CD4-positive, alpha-beta T cell treated with Interleukin-21 for 1 hour (primary cell): ENCODE results near the gene CERS6.

Source experiments
- DNase-seq: peaks from one replicate; pipeline ENCODE4 v3.0.0-alpha.2; 2020

CERS6 gene

GRCh38 chr2:168574856-168575630 is 119.0 kb downstream of the CERS6 start:
- no peak for DNase-seq

- DNase-seq, result no peak
Measured at GRCh38 chr2:168577885-168578284, 121.8 kb downstream of the CERS6 start.

GRCh38 chr2:168583064-168583709 is 127.1 kb downstream of the CERS6 start:
- no peak for DNase-seq

GRCh38 chr2:168583710-168584521 is 127.8 kb downstream of the CERS6 start:
- no peak for DNase-seq

- DNase-seq, result no peak
Measured at GRCh38 chr2:168584911-168585310, 128.8 kb downstream of the CERS6 start.

- DNase-seq, result no peak
Measured at GRCh38 chr2:168585700-168586099, 129.6 kb downstream of the CERS6 start.

GRCh38 chr2:168587307-168587706 is 131.2 kb downstream of the CERS6 start:
- no peak for DNase-seq

GRCh38 chr2:168589236-168590211 is 133.5 kb downstream of the CERS6 start:
- no peak for DNase-seq

- no peak for DNase-seq
Measured at GRCh38 chr2:168592181-168592831, 136.2 kb downstream of the CERS6 start.

GRCh38 chr2:168593713-168594112 is 137.6 kb downstream of the CERS6 start:
- no peak for DNase-seq

- no peak for DNase-seq
Measured at GRCh38 chr2:168594778-168595177, 138.7 kb downstream of the CERS6 start.

- no peak for DNase-seq
Measured at GRCh38 chr2:168596881-168597655, 141.0 kb downstream of the CERS6 start.

- DNase-seq, result no peak
Measured at GRCh38 chr2:168599738-168600137, 143.7 kb downstream of the CERS6 start.

GRCh38 chr2:168600949-168601348 is 144.9 kb downstream of the CERS6 start:
- no peak for DNase-seq

GRCh38 chr2:168601741-168602140 is 145.7 kb downstream of the CERS6 start:
- DNase-seq, result no peak

- DNase-seq, result no peak
Measured at GRCh38 chr2:168602379-168602778, 146.3 kb downstream of the CERS6 start.

- no peak for DNase-seq
Measured at GRCh38 chr2:168602846-168603401, 146.9 kb downstream of the CERS6 start.

- DNase-seq, result no peak
Measured at GRCh38 chr2:168603439-168603961, 147.4 kb downstream of the CERS6 start.

- no peak for DNase-seq
Measured at GRCh38 chr2:168604252-168604651, 148.2 kb downstream of the CERS6 start.

GRCh38 chr2:168607992-168608391 is 151.9 kb downstream of the CERS6 start:
- DNase-seq, result no peak
